ENCODE results near the gene KMT2E.

KMT2E gene

DNA sequence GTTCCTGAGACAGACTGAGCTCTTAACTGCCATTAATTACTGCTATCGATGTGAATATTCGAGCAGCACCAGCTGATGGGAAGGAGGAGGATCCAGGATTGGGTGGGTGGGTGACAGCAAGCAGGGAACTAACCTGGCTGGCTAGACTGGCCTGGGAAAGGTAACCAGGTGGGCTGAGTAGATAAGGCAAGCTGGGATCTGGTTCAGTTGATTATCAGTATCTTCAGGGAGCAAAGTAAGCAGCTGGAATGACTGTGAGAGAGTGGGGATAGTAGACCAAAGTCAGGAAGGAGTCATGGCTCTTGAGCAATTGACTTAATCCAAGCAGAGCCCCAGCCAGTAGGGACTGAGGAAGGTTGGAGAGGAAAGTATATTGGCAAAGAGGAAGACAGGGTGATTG, 46.9 kb upstream of the KMT2E start:
- no peak overlapping the region for H3K4me2 ChIP-seq (ENCODE audit: low read length)
- H3K27ac ChIP-seq (ENCODE audit: low read depth, low read length) = no peak overlapping the region
- no peak overlapping the region for H4K12ac ChIP-seq (ENCODE audit: low read depth, low read length)
- no peak overlapping the region for H3K9ac ChIP-seq (ENCODE audit: low read length)
- no peak overlapping the region for H3K4me3 ChIP-seq (ENCODE audit: low read depth, low read length)
- H2BK12ac ChIP-seq (ENCODE audit: low read length) = no peak overlapping the region
- WGBS (ENCODE audit: extremely low coverage, insufficient coverage, insufficient read length) = no CpG with 5 or more reads among the region's 2 CpGs
- H2AFZ ChIP-seq (ENCODE audit: insufficient read depth, low read length, poor library complexity) = no peak overlapping the region
- no peak overlapping the region for H4K91ac ChIP-seq (ENCODE audit: low read depth, low read length)
- H3K9me3 ChIP-seq (ENCODE audit: insufficient read depth, low read depth, low read length) = peaks cover 1% of the 10 kb centered on the region
- H3K14ac ChIP-seq (ENCODE audit: low read length) = no peak overlapping the region
- H3K36me3 ChIP-seq (ENCODE audit: control insufficient read depth in 1 of 2, insufficient read depth in 2 of 2, low read length in 2 of 2) = no peaks in the 10 kb centered on the region
- no peak overlapping the region for H3K18ac ChIP-seq (ENCODE audit: low read length)
- no peak overlapping the region for H3K23ac ChIP-seq (ENCODE audit: low read length)
- no peak overlapping the region for H2AK5ac ChIP-seq (ENCODE audit: low read length)
- no peak overlapping the region for H2BK120ac ChIP-seq (ENCODE audit: insufficient read depth, low read length, poor library complexity)
- H3K4ac ChIP-seq (ENCODE audit: low read depth, low read length) = no peak overlapping the region
- no peak for DNase-seq
- no peaks in the 10 kb centered on the region for H3K79me2 ChIP-seq (ENCODE audit: control insufficient read depth, insufficient read depth, low read length, poor library complexity)
- H4K8ac ChIP-seq (ENCODE audit: low read depth, low read length) = no peak overlapping the region
- H2BK5ac ChIP-seq (ENCODE audit: low read depth, low read length, poor library complexity) = no peak overlapping the region
- H3K4me1 ChIP-seq (ENCODE audit: control insufficient read depth in 1 of 2, insufficient read depth in 2 of 2, low read length in 2 of 2) = no peaks in the 10 kb centered on the region
- H3K27me3 ChIP-seq (ENCODE audit: insufficient read depth, low read length) = no peaks in the 10 kb centered on the region
- H3K79me1 ChIP-seq (ENCODE audit: low read length) = no peaks in the 10 kb centered on the region

DNA sequence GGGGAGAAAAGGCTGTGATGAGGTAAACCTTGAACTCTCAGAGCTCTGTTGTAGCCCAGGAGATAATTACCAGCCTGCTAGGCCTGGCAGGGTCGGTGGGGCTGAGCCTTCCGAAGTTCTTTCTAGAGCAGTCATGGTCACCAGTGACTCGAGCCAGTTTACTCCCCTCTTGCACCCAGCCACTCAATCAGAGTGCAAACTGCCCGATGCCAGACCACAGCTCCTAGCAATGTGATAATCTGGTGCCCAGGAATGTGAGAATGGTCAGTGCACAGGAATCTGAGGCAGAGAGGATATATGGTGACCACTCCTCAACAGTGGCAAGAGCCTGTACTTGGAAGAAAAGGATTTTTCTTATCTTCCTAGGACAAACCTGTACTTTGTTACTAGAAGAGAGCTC, 46.4 kb upstream of the KMT2E start:
- Histone ChIP-seq H3K9me3 (ENCODE audit: insufficient read depth, low read depth, low read length) (peaks cover 1% of the 10 kb centered on the region), H3K23ac (ENCODE audit: low read length) (no peak overlapping the region), H2AFZ (ENCODE audit: insufficient read depth, low read length, poor library complexity) (no peak overlapping the region), H4K12ac (ENCODE audit: low read depth, low read length) (no peak overlapping the region), H3K36me3 (ENCODE audit: control insufficient read depth in 1 of 2, insufficient read depth in 2 of 2, low read length in 2 of 2) (no peaks in the 10 kb centered on the region), H2BK5ac (ENCODE audit: low read depth, low read length, poor library complexity) (no peak overlapping the region), H3K27me3 (ENCODE audit: insufficient read depth, low read length) (no peaks in the 10 kb centered on the region), H3K27ac (ENCODE audit: low read depth, low read length) (no peak overlapping the region), H3K79me2 (ENCODE audit: control insufficient read depth, insufficient read depth, low read length, poor library complexity) (no peaks in the 10 kb centered on the region), H3K4me1 (ENCODE audit: control insufficient read depth in 1 of 2, insufficient read depth in 2 of 2, low read length in 2 of 2) (no peaks in the 10 kb centered on the region), H2BK12ac (ENCODE audit: low read length) (no peak overlapping the region), H3K18ac (ENCODE audit: low read length) (no peak overlapping the region), H3K79me1 (ENCODE audit: low read length) (no peaks in the 10 kb centered on the region), H4K8ac (ENCODE audit: low read depth, low read length) (no peak overlapping the region), H3K9ac (ENCODE audit: low read length) (no peak overlapping the region), H4K91ac (ENCODE audit: low read depth, low read length) (no peak overlapping the region), H2AK5ac (ENCODE audit: low read length) (no peak overlapping the region), H2BK120ac (ENCODE audit: insufficient read depth, low read length, poor library complexity) (no peak overlapping the region), H3K4me3 (ENCODE audit: low read depth, low read length) (no peak overlapping the region), H3K14ac (ENCODE audit: low read length) (no peak overlapping the region), H3K4me2 (ENCODE audit: low read length) (no peak overlapping the region), H3K4ac (ENCODE audit: low read depth, low read length) (no peak overlapping the region)
- DNase-seq = no peak
- WGBS (ENCODE audit: extremely low coverage, insufficient coverage, insufficient read length) = no CpG with 5 or more reads among the region's 4 CpGs

DNA sequence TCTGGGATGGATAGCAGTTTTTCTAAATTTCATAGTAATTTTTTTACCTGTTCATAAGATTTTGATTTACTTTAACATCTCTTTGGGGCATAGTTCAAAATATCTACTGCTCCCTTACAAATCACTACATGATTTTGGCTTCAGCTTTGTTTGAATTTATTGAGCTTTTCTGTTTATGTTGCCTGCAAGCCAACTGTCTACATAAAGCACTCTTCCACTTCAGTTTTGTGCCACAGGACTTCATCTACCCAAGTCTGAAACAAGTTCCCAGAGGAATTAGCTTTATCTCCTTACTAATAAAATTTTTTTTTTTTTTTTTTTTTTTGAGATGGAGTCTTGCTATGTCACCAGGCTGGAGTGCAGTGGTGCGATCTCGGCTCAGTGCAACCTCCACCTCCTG, 45.4 kb upstream of the KMT2E start:
- H3K14ac ChIP-seq (ENCODE audit: low read length) = no peak overlapping the region
- no peak overlapping the region for H3K27ac ChIP-seq (ENCODE audit: low read depth, low read length)
- no peak overlapping the region for H3K9ac ChIP-seq (ENCODE audit: low read length)
- H3K23ac ChIP-seq (ENCODE audit: low read length) = no peak overlapping the region
- no peak overlapping the region for H3K4me2 ChIP-seq (ENCODE audit: low read length)
- no peaks in the 10 kb centered on the region for H3K79me2 ChIP-seq (ENCODE audit: control insufficient read depth, insufficient read depth, low read length, poor library complexity)
- H2AFZ ChIP-seq (ENCODE audit: insufficient read depth, low read length, poor library complexity) = no peak overlapping the region
- no CpG with 5 or more reads among the region's 2 CpGs for WGBS (ENCODE audit: extremely low coverage, insufficient coverage, insufficient read length)
- no peak overlapping the region for H2AK5ac ChIP-seq (ENCODE audit: low read length)
- no peak overlapping the region for H2BK120ac ChIP-seq (ENCODE audit: insufficient read depth, low read length, poor library complexity)
- H2BK5ac ChIP-seq (ENCODE audit: low read depth, low read length, poor library complexity) = no peak overlapping the region
- no peaks in the 10 kb centered on the region for H3K4me1 ChIP-seq (ENCODE audit: control insufficient read depth in 1 of 2, insufficient read depth in 2 of 2, low read length in 2 of 2)
- no peak overlapping the region for H4K8ac ChIP-seq (ENCODE audit: low read depth, low read length)
- no peak overlapping the region for H4K12ac ChIP-seq (ENCODE audit: low read depth, low read length)
- H3K4me3 ChIP-seq (ENCODE audit: low read depth, low read length) = no peak overlapping the region
- H3K79me1 ChIP-seq (ENCODE audit: low read length) = no peaks in the 10 kb centered on the region
- H3K18ac ChIP-seq (ENCODE audit: low read length) = no peak overlapping the region
- DNase-seq = no peak
- no peaks in the 10 kb centered on the region for H3K27me3 ChIP-seq (ENCODE audit: insufficient read depth, low read length)
- H2BK12ac ChIP-seq (ENCODE audit: low read length) = no peak overlapping the region
- H3K9me3 ChIP-seq (ENCODE audit: insufficient read depth, low read depth, low read length) = peaks cover under 1% of the 10 kb centered on the region
- no peak overlapping the region for H3K4ac ChIP-seq (ENCODE audit: low read depth, low read length)
- no peak overlapping the region for H4K91ac ChIP-seq (ENCODE audit: low read depth, low read length)
- no peaks in the 10 kb centered on the region for H3K36me3 ChIP-seq (ENCODE audit: control insufficient read depth in 1 of 2, insufficient read depth in 2 of 2, low read length in 2 of 2)

DNA sequence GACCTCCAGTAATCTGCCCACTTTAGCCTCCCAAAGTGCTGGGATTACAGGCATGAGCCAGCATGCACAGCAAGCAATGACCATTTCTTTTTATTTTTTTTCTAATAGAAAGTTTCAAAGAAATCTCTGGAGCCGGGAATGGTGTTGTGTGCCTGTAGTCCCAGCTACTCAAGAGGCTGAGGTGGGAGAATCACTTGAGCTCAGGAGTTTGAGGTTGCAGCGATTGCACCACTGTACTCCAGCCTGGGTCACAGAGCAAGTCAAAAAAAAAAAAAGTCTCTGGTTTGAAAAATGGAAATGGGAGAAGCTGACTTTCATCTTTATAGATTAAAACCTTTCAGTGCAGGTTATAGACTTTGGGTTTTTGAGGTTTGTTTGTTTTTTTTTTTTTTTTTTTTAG, 44.8 kb upstream of the KMT2E start:
- Histone ChIP-seq H3K36me3 (ENCODE audit: control insufficient read depth in 1 of 2, insufficient read depth in 2 of 2, low read length in 2 of 2) (no peaks in the 10 kb centered on the region), H3K14ac (ENCODE audit: low read length) (no peak overlapping the region), H3K23ac (ENCODE audit: low read length) (no peak overlapping the region), H2AK5ac (ENCODE audit: low read length) (no peak overlapping the region), H2BK5ac (ENCODE audit: low read depth, low read length, poor library complexity) (no peak overlapping the region), H4K91ac (ENCODE audit: low read depth, low read length) (no peak overlapping the region), H3K4ac (ENCODE audit: low read depth, low read length) (no peak overlapping the region), H4K12ac (ENCODE audit: low read depth, low read length) (no peak overlapping the region), H3K4me3 (ENCODE audit: low read depth, low read length) (no peak overlapping the region), H3K4me1 (ENCODE audit: control insufficient read depth in 1 of 2, insufficient read depth in 2 of 2, low read length in 2 of 2) (no peaks in the 10 kb centered on the region), H3K79me2 (ENCODE audit: control insufficient read depth, insufficient read depth, low read length, poor library complexity) (no peaks in the 10 kb centered on the region), H2BK120ac (ENCODE audit: insufficient read depth, low read length, poor library complexity) (no peak overlapping the region), H3K27me3 (ENCODE audit: insufficient read depth, low read length) (no peaks in the 10 kb centered on the region), H3K9me3 (ENCODE audit: insufficient read depth, low read depth, low read length) (no peaks in the 10 kb centered on the region), H2BK12ac (ENCODE audit: low read length) (no peak overlapping the region), H3K9ac (ENCODE audit: low read length) (no peak overlapping the region), H4K8ac (ENCODE audit: low read depth, low read length) (no peak overlapping the region), H3K18ac (ENCODE audit: low read length) (no peak overlapping the region), H3K79me1 (ENCODE audit: low read length) (no peaks in the 10 kb centered on the region), H2AFZ (ENCODE audit: insufficient read depth, low read length, poor library complexity) (no peak overlapping the region), H3K4me2 (ENCODE audit: low read length) (no peak overlapping the region), H3K27ac (ENCODE audit: low read depth, low read length) (no peak overlapping the region)
- no peak for DNase-seq
- WGBS (ENCODE audit: extremely low coverage, insufficient coverage, insufficient read length) = no CpG with 5 or more reads among the region's 2 CpGs

Data from trophoblast cell (in vitro differentiated cells and primary cell).